Mammary epithelial cell (primary cell): ENCODE measurements around the gene GPBP1L1.

ENCODE experiments used
- EZH2 ChIP-seq: IDR thresholded peaks from 2 replicates; pipeline ENCODE4 v1.6.1; 2012; ENCODE audit warnings: low read length, inconsistent platforms, borderline replicate concordance
- TF ChIP-seq, protein P1 (sequence below), 2 donors: IDR thresholded peaks in 1 of 2; conservative IDR thresholded peaks in 1 of 2; 2 replicates each; pipeline ENCODE4 v1.5.1; 2011 to 2012; ENCODE audit warnings: inconsistent platforms in 2 of 2, low read length in 2 of 2, mild to moderate bottlenecking in 2 of 2, control low read depth in 1 of 2, low read depth in 1 of 2; ENCODE audit not compliant: insufficient read depth in 1 of 2; ENCODE audit errors: extremely low read depth in 1 of 2

DNA sequence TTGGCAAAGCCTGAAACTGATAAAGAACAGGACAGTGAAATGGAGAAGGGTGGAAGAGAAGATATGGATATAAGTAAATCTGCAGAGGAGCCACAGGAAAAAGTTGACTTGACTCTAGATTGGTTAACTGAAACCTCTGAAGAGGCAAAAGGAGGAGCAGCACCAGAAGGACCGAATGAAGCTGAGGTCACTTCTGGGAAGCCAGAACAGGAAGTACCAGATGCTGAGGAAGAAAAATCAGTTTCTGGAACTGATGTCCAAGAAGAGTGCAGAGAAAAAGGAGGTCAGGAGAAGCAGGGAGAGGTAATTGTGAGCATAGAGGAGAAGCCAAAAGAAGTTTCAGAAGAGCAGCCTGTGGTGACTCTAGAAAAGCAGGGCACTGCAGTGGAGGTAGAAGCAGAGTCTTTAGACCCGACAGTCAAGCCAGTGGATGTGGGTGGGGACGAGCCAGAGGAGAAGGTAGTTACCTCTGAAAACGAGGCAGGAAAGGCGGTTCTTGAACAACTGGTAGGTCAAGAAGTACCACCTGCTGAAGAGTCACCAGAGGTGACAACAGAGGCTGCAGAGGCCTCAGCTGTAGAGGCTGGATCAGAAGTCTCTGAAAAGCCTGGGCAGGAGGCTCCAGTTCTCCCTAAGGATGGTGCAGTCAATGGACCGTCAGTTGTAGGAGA lies 78.8 kb downstream of the GPBP1L1 start:
- TF ChIP-seq, protein P1, sequence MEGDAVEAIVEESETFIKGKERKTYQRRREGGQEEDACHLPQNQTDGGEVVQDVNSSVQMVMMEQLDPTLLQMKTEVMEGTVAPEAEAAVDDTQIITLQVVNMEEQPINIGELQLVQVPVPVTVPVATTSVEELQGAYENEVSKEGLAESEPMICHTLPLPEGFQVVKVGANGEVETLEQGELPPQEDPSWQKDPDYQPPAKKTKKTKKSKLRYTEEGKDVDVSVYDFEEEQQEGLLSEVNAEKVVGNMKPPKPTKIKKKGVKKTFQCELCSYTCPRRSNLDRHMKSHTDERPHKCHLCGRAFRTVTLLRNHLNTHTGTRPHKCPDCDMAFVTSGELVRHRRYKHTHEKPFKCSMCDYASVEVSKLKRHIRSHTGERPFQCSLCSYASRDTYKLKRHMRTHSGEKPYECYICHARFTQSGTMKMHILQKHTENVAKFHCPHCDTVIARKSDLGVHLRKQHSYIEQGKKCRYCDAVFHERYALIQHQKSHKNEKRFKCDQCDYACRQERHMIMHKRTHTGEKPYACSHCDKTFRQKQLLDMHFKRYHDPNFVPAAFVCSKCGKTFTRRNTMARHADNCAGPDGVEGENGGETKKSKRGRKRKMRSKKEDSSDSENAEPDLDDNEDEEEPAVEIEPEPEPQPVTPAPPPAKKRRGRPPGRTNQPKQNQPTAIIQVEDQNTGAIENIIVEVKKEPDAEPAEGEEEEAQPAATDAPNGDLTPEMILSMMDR (conservative IDR thresholded peaks at IDR 0.05 in 1 of 2, IDR thresholded peaks at IDR 0.05 in 1 of 2; ENCODE audit: extremely low read depth in 1 of 2, insufficient read depth in 1 of 2, low read depth in 1 of 2, low read length in 2 of 2) = no peak
- TF ChIP-seq EZH2 = no peak
